Right lobe of liver (tissue), 4 donors: ENCODE measurements around the gene ATXN1.

Source experiments
- CTCF ChIP-seq, 4 donors: fragments of 200-600 bp in 3 of 4; fragments of 450-650 bp in 1 of 4; IDR thresholded peaks; one replicate each; pipeline versions ENCODE4 v1.5.1 to v1.8.0; 2016 to 2022; ENCODE audit warnings: antibody characterized with exemption in 4 of 4, mild to moderate bottlenecking in 2 of 4
- POLR2A ChIP-seq: fragments of 450-650 bp; IDR thresholded peaks from one replicate; pipeline ENCODE4 v1.6.1; 2017; ENCODE audit warnings: antibody characterized with exemption, mild to moderate bottlenecking
- donor health status: DM: no; HTN: no; CAD: no.
- donor health status: DM: no; HTN: no; CAD: no.
- donor health status: DM: no; HTN: yes; CAD: no.

- TF ChIP-seq CTCF (IDR thresholded peaks at IDR 0.05): no peak
- TF ChIP-seq POLR2A: no peak
These were observed 160.6 kb downstream of the ATXN1 start for GRCh38 chr6:16600701-16601100.
